ENCODE measurements around the gene TNFSF10. TPM values are rescaled to one million over a fixed set of nuclear protein-coding genes. Genes with fewer than 3 reads are reported as not detected.
"Not testable (repeated sequence)": the region's sequence is repeated elsewhere in the genome, so short reads cannot be mapped to it uniquely, and the experiment has no call there.

The TNFSF10 gene
- total RNA-seq, 1 experiment from 2014 or later, result not detected

DNA sequence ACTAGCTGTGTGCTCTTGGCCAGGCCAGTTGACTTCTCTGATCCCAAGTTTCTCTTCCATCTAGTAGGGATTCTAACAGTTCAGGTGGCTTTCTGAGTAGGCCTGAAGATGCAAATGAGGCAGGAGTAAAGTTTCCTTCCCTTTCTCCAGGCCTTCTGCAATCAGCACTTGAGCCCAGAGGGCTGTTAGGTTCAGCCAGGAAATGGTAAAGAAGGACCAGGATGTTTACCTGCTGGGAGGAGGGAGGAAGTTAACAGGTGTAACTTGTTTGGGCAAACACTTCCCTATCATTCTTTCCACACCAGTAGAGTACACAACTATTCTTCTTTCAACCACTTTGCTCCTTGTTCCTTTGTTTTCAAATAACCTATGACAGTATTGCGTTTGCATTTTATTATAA is 13.3 kb upstream of the TNFSF10 start:
- DNase-seq, result no peak
- Histone ChIP-seq H3K4me3 (no peak overlapping the region), H3K9me3 (replicated peaks) (no peaks in the 10 kb centered on the region), H3K4me1 (no peaks in the 10 kb centered on the region), H3K36me3 (no peaks in the 10 kb centered on the region), H3K27me3 (no peaks in the 10 kb centered on the region), H3K27ac (no peak overlapping the region)

- no peak overlapping the region for H3K27ac ChIP-seq
- DNase-seq, result no peak
- no peaks in the 10 kb centered on the region for H3K9me3 ChIP-seq (replicated peaks)
- no peaks in the 10 kb centered on the region for H3K27me3 ChIP-seq
- H3K4me1 ChIP-seq, result no peaks in the 10 kb centered on the region
- no peak overlapping the region for H3K4me3 ChIP-seq
- H3K36me3 ChIP-seq, result no peaks in the 10 kb centered on the region
Observed at GRCh38 chr3:172530566-172530965, 7.3 kb upstream of the TNFSF10 start.

DNA sequence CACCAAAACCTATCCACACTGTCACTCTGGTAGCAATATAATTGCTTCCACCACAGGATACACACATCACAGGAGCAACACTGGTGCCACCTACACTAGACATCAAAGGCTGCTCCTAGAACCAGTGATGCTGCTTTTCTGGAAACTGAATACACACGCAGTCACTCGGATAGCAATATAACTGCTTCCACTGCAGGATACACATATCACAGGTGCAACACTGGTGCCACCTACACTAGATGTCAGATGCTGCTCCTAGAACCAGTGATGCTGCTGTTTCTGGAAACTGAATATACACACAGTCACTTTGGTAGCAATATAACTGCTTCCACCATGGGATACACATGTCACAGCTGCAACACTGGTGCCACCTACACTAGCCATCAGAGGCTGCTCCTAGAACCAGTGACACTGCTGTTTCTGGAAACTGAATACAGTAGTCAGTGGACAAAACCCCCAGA is 6.9 kb upstream of the TNFSF10 start:
- Histone ChIP-seq H3K27ac (no peak overlapping the region), H3K4me1 (no peaks in the 10 kb centered on the region), H3K27me3 (no peaks in the 10 kb centered on the region), H3K9me3 (replicated peaks) (no peaks in the 10 kb centered on the region), H3K4me3 (no peak overlapping the region), H3K36me3 (no peaks in the 10 kb centered on the region)
- DNase-seq, result no peak

DNA sequence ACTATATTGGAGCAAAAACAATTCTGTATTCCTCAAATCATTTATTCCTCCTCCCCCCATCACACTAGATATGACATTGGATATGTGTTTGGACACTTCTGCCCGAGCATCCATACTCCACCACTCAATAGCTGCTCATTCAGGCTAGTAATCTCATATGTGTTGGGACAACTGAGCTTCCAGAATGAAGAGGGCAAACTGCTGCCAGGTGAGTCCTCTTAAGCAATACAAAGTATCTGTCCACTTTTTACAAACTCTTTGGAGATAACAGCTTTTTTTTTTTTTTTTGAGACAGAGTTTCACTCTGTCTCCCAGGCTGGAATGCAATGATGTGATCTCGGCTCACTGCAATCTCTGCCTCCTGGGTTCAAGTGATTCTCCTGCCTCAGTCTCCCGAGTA is 5.4 kb upstream of the TNFSF10 start:
- no peaks in the 10 kb centered on the region for H3K4me1 ChIP-seq
- H3K9me3 ChIP-seq (replicated peaks), result no peaks in the 10 kb centered on the region
- DNase-seq, result no peak
- H3K4me3 ChIP-seq, result no peak overlapping the region
- no peak overlapping the region for H3K27ac ChIP-seq
- no peaks in the 10 kb centered on the region for H3K27me3 ChIP-seq
- no peaks in the 10 kb centered on the region for H3K36me3 ChIP-seq

GRCh38 chr3:172527306-172527705 is 4.1 kb upstream of the TNFSF10 start:
- no peaks in the 10 kb centered on the region for H3K4me1 ChIP-seq
- no peaks in the 10 kb centered on the region for H3K9me3 ChIP-seq (replicated peaks)
- H3K36me3 ChIP-seq, result no peaks in the 10 kb centered on the region
- no peak for DNase-seq
- no peaks in the 10 kb centered on the region for H3K27me3 ChIP-seq
- H3K4me3 ChIP-seq, result no peak overlapping the region
- no peak overlapping the region for H3K27ac ChIP-seq

DNA sequence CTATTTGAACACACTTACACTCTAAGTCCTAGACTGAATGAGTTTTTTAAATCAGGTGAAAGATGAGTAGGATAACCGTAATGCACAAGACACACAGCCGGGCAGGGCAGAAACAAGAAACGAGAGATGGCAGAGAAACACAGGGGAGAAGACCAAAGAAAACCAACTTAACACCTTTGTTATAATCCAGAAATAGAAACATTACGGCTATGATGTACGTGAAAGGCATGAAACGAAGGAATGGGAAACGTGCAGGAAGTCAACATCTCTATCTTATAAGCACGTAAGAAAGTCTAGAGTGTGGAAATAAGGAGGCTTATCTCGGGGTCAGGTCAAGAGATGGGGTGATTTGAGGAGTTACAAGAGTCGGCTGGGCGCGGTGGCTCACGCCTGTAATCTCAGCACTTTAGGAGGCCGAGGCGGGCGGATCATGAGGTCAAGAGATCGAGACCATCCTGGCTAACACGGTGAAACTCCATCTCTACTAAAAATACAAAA is 1.9 kb upstream of the TNFSF10 start:
- Histone ChIP-seq H3K4me3 (no peak overlapping the region), H3K27me3 (no peaks in the 10 kb centered on the region), H3K36me3 (no peaks in the 10 kb centered on the region), H3K9me3 (replicated peaks) (no peaks in the 10 kb centered on the region), H3K4me1 (no peaks in the 10 kb centered on the region), H3K27ac (no peak overlapping the region)
- DNase-seq, result no peak

- H3K4me3 ChIP-seq, result no peak overlapping the region
- no peak for DNase-seq
- H3K36me3 ChIP-seq, result no peaks in the 10 kb centered on the region
- no peaks in the 10 kb centered on the region for H3K4me1 ChIP-seq
- no peaks in the 10 kb centered on the region for H3K27me3 ChIP-seq
- H3K27ac ChIP-seq, result no peak overlapping the region
- H3K9me3 ChIP-seq (replicated peaks), result no peaks in the 10 kb centered on the region
Observed at GRCh38 chr3:172524611-172525010, 1.4 kb upstream of the TNFSF10 start.

DNA sequence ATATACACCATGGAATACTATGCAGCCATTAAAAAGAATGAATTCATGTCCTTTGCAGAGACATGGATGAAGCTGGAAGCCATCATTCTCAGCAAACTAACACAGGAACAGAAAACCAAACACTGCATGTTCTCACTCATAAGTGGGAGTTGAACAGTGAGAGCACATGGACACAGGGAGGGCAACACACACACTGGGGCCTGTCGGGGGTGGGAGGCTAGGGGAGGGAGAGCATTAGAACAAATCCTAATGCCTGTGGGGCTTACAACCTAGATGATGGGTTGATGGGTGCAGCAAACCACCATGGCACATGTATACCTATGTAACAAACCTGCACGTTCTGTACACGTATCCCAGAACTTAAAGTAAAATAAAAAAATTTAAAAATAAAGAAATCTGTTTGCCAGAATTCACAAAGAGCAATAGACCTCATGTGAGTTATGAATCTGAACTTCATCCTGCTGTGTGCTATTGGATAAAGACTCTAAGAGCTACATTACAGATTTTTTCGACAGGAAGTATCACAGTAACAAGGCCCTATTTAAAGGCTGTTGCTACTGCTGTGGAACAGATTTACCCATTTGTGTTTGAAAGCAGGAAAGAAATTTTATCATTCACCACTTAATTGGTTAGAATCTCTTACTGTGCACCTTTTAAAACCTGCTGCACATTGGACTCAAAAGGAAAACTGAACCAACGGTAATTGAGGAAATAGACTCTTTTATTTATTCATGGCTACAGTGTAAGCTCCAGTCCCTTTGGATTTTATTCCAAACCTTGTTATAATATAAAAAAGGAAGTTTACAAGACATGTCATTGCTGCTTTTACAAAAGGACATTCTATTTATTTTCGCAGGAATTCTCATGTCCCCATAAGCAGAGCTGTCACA is 1.1 kb downstream of the TNFSF10 start:
- not testable (repeated sequence) for DNase-seq; H3K27me3 ChIP-seq; H3K9me3 ChIP-seq (replicated peaks); H3K4me1 ChIP-seq; H3K27ac ChIP-seq; H3K4me3 ChIP-seq; H3K36me3 ChIP-seq

- H3K4me1 ChIP-seq, result no peaks in the 10 kb centered on the region
- no peak for DNase-seq
- H3K4me3 ChIP-seq, result no peak overlapping the region
- H3K9me3 ChIP-seq (replicated peaks), result no peaks in the 10 kb centered on the region
- H3K27me3 ChIP-seq, result no peaks in the 10 kb centered on the region
- no peak overlapping the region for H3K27ac ChIP-seq
- no peaks in the 10 kb centered on the region for H3K36me3 ChIP-seq
Observed at GRCh38 chr3:172520301-172520831, 2.9 kb downstream of the TNFSF10 start.

- no peaks in the 10 kb centered on the region for H3K9me3 ChIP-seq (replicated peaks)
- H3K4me1 ChIP-seq, result no peaks in the 10 kb centered on the region
- DNase-seq, result no peak
- no peaks in the 10 kb centered on the region for H3K27me3 ChIP-seq
- no peaks in the 10 kb centered on the region for H3K36me3 ChIP-seq
- H3K4me3 ChIP-seq, result no peak overlapping the region
- no peak overlapping the region for H3K27ac ChIP-seq
Observed at GRCh38 chr3:172519740-172520139, 3.5 kb downstream of the TNFSF10 start.

GRCh38 chr3:172518929-172519640 is 4.1 kb downstream of the TNFSF10 start:
- H3K27me3 ChIP-seq, result no peaks in the 10 kb centered on the region
- H3K36me3 ChIP-seq, result no peaks in the 10 kb centered on the region
- no peak for DNase-seq
- H3K27ac ChIP-seq, result no peak overlapping the region
- H3K4me1 ChIP-seq, result no peaks in the 10 kb centered on the region
- no peak overlapping the region for H3K4me3 ChIP-seq
- H3K9me3 ChIP-seq (replicated peaks), result no peaks in the 10 kb centered on the region

- H3K27me3 ChIP-seq, result no peaks in the 10 kb centered on the region
- no peak overlapping the region for H3K27ac ChIP-seq
- DNase-seq, result no peak
- H3K9me3 ChIP-seq (replicated peaks), result no peaks in the 10 kb centered on the region
- H3K36me3 ChIP-seq, result no peaks in the 10 kb centered on the region
- no peaks in the 10 kb centered on the region for H3K4me1 ChIP-seq
- no peak overlapping the region for H3K4me3 ChIP-seq
Observed at GRCh38 chr3:172517859-172518466, 5.3 kb downstream of the TNFSF10 start.

DNA sequence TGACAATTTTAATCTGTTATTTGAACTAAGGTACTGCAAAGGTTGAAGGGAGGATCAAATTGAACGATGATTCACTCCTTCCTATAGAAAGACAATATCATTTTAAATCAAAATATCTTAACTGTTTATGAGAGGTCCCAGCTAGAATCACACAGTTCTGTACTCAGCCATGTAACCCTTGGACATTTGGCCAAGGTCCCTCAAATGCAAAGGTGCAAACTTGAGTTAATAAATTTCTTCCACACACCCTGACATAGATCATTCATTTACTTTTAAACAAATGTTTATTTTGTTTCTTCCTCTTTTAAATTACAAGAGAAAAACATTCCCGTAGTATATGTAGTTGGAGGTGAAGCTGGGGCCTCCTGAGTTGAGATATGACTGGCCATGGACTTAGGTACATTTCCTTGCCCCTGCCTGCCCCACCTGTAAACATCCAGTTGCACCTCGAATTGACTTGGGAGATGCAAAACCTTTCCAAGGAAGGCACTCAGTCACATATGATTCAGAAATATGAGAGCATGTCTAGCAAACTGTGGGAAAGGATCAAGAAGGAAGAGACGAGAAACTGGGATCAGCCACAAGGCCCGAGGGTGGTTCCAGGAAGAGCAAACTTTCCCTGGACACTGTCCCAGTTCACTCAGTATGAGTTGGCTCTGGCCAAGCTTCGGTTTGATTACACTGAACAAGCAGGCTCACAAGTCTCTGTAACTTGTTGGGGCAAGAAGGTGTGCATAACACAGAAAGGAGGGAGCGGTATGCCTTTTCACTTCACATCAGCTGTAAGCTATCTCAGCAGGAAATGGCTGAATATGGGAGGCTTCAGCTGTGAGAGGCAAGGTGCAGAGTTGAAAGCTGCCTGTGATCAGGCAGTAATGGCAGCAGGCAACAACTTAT is 6.7 kb downstream of the TNFSF10 start:
- Histone ChIP-seq H3K9me3 (replicated peaks) (no peaks in the 10 kb centered on the region), H3K4me3 (no peak overlapping the region), H3K27me3 (no peaks in the 10 kb centered on the region), H3K27ac (no peak overlapping the region), H3K4me1 (no peaks in the 10 kb centered on the region), H3K36me3 (no peaks in the 10 kb centered on the region)
- DNase-seq, result no peak
